ENCODE measurements around the gene PTH1R. TPM values are rescaled to one million over a fixed set of nuclear protein-coding genes. Genes with fewer than 3 reads are reported as not detected.

The PTH1R gene
- polyA plus RNA-seq, 3 donors = not detected

GRCh38 chr3:46905213-46905560 is 27.7 kb downstream of the PTH1R start:
- no peak for DNase-seq
- no peaks in the 10 kb centered on the region for H3K36me3 ChIP-seq (replicated peaks in 1 of 2; ENCODE audit: control insufficient read depth in 1 of 2, insufficient read depth in 2 of 2, low read length in 2 of 2)
- intact Hi-C loops (cut with micrococcal nuclease) = loop anchor here in 1 of 2 donors (5.0 kb wide), 2 partner anchors 38 to 198 kb away; no protein-coding TSS in a partner anchor

DNA sequence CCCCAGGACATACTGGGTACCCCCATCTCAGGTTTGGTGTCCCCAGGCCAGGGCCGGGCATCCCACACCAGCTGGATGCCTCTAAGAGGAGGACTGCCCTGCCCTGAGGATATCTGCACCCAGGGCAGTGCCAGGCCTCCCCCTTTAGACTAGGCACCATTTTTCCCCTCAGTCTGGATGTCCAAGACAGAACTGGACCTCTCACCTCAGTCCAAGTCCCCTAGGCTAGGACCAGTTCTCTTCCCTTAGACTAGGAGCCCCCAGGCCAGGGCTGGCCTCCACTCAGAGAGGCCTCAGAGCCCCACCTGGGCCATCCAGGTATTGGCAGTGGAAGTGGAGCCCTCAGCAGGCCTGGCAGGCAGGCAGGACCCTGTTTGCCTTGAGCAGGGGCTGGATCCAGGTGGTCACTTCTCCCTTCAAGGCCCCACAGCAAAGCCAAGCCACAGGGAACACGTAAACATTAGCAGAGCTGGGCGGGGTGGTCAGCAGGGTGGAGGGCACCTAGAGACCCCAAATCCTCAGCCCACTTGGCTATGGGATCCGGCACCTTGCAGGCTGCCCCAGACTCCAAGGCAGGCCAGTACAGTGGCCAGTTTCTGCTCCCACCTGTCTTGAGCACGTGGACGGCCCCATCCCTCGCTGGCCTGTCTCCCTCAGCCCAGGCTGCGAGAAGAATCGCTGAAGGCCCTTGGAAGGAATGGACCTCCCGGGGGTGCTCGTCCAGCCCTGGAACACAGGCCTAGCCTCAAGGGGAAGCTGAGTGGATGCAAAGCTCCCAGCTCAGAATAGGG is 28.3 kb downstream of the PTH1R start:
- peaks cover 0 to 3% of the 10 kb centered on the region in 2 donors for H3K27me3 ChIP-seq (ENCODE audit: control insufficient read depth in 2 of 2, insufficient read depth in 2 of 2, low read length in 2 of 2)
- no peak for DNase-seq
- 92% methylated on average over 11 of the region's 11 CpGs for WGBS (ENCODE audit: insufficient coverage)
- H3K4me1 ChIP-seq (ENCODE audit: control insufficient read depth in 1 of 2, insufficient read depth in 2 of 2, low read length in 2 of 2) = peaks cover 14 to 30% of the 10 kb centered on the region in 2 donors
- no peaks in the 10 kb centered on the region for H3K9me3 ChIP-seq (replicated peaks in 1 of 2; ENCODE audit: control insufficient read depth in 1 of 2, insufficient read depth in 1 of 2, low read length in 2 of 2)
- Mint-ChIP-seq H3K4me3 (no peak overlapping the region), H3K36me3 (no peaks in the 10 kb centered on the region), H3K4me1 (peaks cover 22% of the 10 kb centered on the region), H3K27me3 (ENCODE audit: low read depth in 3 of 3) (peaks cover 2 to 5% (median 3%) of the 10 kb centered on the region in 3 donors), H3K27ac (no peak overlapping the region), H3K9me3 (peaks cover 0 to 1% (median 0%) of the 10 kb centered on the region in 7 donors)
- H3K36me3 ChIP-seq (replicated peaks in 1 of 2; ENCODE audit: control insufficient read depth in 1 of 2, insufficient read depth in 2 of 2, low read length in 2 of 2) = no peaks in the 10 kb centered on the region
- H2AFZ ChIP-seq (ENCODE audit: insufficient read depth, low read depth, low read length, poor library complexity, severe bottlenecking) = no peak overlapping the region
- no peak overlapping the region for H3K9ac ChIP-seq (ENCODE audit: insufficient read depth, low read length, poor library complexity, severe bottlenecking)
- H4K20me1 ChIP-seq (ENCODE audit: insufficient read depth, low read length) = no peaks in the 10 kb centered on the region
- H3K27ac ChIP-seq (ENCODE audit: low read depth in 1 of 2, low read length in 2 of 2) = no peak overlapping the region
- no peak overlapping the region for H3K4me2 ChIP-seq (replicated peaks; ENCODE audit: extremely low read depth, low read length, poor library complexity, severe bottlenecking)
- intact Hi-C loops (cut with micrococcal nuclease) = loop anchor here in 1 of 2 donors (5.0 kb wide), 2 partner anchors 39 to 199 kb away; no protein-coding TSS in a partner anchor
- no peaks in the 10 kb centered on the region for H3K79me2 ChIP-seq (ENCODE audit: insufficient read depth, low read length)
- no peak for TF ChIP-seq CTCF (IDR thresholded peaks at IDR 0.05)
- H3K4me3 ChIP-seq (replicated peaks in 1 of 3; ENCODE audit: low read depth in 2 of 3, low read length in 3 of 3) = no peak overlapping the region

More at GRCh38 chr3:46905213-46905560, 27.7 kb downstream of the PTH1R start:
- H4K20me1 ChIP-seq (ENCODE audit: insufficient read depth, low read length) = no peaks in the 10 kb centered on the region
- H3K27me3 Mint-ChIP-seq (ENCODE audit: low read depth in 3 of 3) = peaks cover 2 to 5% (median 3%) of the 10 kb centered on the region in 3 donors
- no peak overlapping the region for H2AFZ ChIP-seq (ENCODE audit: insufficient read depth, low read depth, low read length, poor library complexity, severe bottlenecking)
- no peak overlapping the region for H3K27ac Mint-ChIP-seq
- no peak overlapping the region for H3K4me3 ChIP-seq (replicated peaks in 1 of 3; ENCODE audit: low read depth in 2 of 3, low read length in 3 of 3)
- no peaks in the 10 kb centered on the region for H3K9me3 ChIP-seq (replicated peaks in 1 of 2; ENCODE audit: control insufficient read depth in 1 of 2, insufficient read depth in 1 of 2, low read length in 2 of 2)
- H3K4me1 Mint-ChIP-seq = peaks cover 22% of the 10 kb centered on the region
- H3K36me3 Mint-ChIP-seq = no peaks in the 10 kb centered on the region
- H3K4me3 Mint-ChIP-seq = no peak overlapping the region
- H3K27ac ChIP-seq (ENCODE audit: low read depth in 1 of 2, low read length in 2 of 2) = no peak overlapping the region
- no peak overlapping the region for H3K4me2 ChIP-seq (replicated peaks; ENCODE audit: extremely low read depth, low read length, poor library complexity, severe bottlenecking)
- H3K4me1 ChIP-seq (ENCODE audit: control insufficient read depth in 1 of 2, insufficient read depth in 2 of 2, low read length in 2 of 2) = peaks cover 14 to 30% of the 10 kb centered on the region in 2 donors
- WGBS (ENCODE audit: insufficient coverage) = 100% methylated on average over 1 of the region's 3 CpGs
- H3K9ac ChIP-seq (ENCODE audit: insufficient read depth, low read length, poor library complexity, severe bottlenecking) = no peak overlapping the region
- peaks cover 0 to under 1% (median 0%) of the 10 kb centered on the region in 7 donors for H3K9me3 Mint-ChIP-seq
- no peaks in the 10 kb centered on the region for H3K79me2 ChIP-seq (ENCODE audit: insufficient read depth, low read length)
- TF ChIP-seq CTCF (IDR thresholded peaks at IDR 0.05) = no peak
- peaks cover 0 to 3% of the 10 kb centered on the region in 2 donors for H3K27me3 ChIP-seq (ENCODE audit: control insufficient read depth in 2 of 2, insufficient read depth in 2 of 2, low read length in 2 of 2)
